ENCODE data around the gene ERF.

Gene ERF

DNA sequence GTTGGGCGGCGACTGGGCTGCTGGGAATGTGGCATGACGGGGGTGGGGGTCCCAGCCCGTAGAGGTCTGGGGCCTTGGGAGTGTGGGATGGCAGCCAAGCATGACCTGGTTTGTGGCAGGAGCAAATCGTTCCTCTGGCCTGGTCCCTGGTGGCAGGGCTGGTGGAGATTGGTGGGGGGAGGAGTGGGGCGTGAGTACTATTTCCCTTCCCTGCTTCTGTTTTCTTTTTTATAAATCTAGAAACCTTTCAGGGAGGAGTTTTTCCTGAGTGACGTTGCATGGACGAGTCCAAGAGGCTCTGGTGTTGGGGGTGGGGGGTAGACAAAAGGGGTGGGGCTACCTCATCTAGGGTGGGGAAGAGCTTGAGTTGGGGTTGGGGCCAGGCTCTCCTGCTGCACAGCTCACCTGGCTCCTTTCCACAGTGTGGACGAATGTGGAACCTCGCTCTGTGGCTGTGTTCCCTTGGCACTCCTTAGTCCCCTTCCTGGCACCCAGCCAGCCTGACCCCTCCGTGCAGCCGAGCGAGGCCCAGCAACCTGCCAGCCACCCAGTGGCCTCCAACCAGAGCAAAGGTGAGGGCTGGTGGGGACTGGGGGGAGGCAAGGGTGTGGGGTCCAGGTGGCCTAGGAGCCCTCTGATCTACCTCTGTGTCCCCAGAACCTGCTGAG lies 31.6 kb upstream of the ERF start:
- DNase-seq = peak in 1 of 2 experiments; percentile 54

DNA sequence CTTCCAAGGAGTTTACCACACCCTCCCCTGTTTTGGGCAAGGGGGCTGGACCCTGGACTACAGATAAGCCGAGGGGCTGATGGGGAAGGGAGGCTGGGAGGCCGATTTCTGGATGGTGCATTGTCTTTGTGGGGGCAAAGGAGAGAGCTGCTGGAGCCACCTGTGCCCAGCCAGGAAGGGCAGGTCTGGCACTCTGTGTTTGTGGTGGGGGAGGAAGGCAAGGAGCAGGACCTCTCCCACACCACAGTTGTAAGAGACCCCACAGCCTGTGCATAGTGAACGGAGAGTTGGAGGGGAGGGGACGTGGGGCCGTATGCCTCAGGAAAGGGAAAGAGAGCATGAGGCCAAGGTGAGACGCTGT lies 31.0 kb upstream of the ERF start:
- DNase-seq = no peak

DNA sequence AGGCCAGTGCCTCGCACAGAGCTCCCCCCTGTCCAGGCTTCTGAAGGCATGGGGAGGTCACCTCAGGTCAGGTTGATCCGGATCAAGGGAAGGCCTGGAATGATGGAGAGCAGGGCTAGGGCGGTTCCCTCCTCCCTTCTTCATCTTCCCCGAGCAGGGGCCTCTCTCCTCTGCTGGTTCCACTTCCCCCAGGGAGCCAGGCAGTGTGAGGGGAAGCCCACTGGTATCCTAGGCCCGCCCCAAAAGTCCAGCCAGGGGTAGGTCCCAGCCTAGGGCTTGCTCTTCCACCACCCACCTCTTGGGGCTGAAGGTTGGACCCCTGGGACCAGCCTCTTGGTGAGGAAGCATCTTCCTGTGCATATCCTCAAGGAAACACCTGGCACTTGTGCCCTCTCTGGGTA lies 30.6 kb upstream of the ERF start:
- no peak for DNase-seq

DNA sequence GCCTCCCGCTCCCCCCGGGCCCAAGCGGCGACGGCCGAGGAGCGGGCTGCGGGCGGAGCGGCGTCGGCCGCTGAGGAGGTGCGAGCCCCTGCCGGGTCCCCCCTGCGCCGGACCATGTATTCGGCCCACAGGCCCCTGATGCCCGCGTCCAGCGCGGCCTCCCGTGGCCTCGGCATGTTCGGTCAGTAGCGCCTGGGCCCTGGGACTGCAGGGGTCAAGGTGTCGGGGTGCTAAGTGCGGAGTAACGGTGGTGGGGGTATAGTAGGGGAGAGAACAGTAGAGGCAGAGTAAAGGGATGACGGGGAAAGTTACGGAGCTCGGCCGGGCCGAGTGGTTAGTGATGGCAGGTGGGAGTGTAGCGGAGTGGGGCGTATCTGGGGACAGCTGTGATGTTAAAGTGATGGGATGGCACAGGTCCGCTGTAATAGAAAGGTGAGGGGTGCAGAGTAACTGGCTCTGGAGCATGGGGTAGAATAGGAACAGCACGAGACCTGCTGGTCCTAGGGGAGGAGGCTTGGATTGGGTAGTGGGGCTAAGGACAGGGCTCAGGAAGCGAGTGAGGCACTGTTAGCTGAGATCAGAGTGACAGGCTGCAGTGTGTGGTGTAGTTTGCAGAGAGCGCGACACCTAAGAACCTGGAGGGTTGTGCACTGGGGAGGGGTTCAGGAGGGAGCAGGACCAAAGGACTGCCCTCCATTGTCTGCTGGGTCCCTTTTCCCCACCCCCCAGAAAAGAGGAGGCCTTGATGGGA lies 29.8 kb upstream of the ERF start:
- DNase-seq = peak in 1 of 2 experiments; percentile 66

DNA sequence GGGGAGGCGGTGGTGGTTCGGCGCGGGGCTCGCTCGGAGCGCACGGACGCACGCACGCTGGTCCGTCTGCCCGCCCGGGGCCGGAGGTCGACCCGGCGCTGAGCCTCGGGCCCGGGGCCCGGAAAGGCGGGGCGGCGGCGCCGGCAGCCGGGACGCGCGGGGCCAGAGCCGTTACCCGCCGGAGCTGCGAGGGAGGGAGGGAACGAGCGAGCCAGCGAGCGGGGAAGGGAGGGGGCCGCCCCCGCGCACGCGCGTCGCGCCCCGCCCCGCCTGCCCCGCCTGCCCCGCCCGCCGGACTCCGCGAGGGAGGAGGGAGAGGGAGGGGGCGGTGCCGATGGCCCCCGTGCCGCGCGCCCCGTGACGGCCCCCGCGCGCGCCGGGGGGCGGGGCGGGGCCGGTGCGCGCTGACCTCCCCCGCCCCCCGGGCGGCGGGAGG lies 29.2 kb upstream of the ERF start:
- peak in 1 of 2 experiments; percentile 92 for DNase-seq

DNA sequence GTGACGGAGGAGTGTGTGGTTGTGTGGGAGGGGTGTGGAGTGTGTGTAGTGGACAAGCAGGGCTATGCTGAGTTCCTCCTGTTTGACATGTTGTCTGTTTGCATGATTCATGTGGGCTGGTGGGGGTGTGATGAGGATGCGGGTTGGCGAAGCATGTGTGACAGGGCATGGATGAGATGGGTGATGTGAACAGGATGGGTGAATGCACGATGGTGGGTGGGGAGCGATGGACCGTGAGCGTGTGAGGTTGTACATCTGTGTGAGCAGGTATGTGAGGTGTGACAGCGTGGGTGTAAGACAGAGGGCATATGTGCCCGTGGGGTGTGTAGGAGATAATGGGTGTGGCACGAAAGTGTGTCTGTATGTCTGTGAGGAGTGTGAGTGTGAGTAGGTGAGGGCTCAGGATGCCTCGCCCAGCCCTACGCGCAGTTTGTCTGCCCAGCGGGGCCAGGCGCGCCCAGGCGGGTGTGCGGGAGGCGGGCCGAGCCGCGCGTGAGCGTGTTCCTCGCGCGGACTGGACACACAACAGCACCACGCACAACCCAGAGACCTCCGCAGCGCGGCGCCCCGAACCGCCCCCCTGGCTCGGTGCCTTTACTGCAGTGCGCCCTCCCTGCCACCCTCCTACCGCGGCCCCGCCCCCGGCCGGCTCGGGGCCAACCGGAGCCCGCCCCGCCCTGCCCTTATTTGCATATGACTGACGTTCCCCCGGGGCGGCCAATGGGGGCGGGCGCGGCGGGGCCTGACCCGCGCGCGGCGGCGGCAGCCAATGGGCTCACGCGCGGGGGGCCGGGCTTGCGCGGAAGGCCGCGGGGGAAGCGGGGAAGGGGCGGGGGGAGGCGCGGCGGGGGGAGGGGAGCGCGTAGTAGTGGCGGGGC lies 28.5 kb upstream of the ERF start:
- DNase-seq = peak; percentile 70 to 98

DNA sequence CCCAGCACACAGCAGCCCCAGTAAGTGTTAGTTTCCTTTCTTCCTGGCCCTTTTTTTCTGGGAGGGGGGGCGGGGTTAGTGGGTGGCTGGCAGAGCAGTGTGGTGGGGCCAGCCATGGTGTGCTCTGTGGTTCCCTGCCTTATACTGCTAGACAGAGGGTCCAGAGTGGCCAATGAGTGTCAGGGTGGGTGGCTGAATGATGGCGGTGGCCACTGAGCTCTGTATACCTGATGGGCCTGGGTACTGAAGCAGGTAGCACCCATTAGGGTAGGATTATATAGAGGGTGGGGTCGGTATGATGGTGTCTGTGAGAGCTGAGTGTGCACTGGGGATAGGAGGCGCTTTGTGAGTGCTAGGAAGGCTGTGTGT lies 27.9 kb upstream of the ERF start:
- DNase-seq = no peak

DNA sequence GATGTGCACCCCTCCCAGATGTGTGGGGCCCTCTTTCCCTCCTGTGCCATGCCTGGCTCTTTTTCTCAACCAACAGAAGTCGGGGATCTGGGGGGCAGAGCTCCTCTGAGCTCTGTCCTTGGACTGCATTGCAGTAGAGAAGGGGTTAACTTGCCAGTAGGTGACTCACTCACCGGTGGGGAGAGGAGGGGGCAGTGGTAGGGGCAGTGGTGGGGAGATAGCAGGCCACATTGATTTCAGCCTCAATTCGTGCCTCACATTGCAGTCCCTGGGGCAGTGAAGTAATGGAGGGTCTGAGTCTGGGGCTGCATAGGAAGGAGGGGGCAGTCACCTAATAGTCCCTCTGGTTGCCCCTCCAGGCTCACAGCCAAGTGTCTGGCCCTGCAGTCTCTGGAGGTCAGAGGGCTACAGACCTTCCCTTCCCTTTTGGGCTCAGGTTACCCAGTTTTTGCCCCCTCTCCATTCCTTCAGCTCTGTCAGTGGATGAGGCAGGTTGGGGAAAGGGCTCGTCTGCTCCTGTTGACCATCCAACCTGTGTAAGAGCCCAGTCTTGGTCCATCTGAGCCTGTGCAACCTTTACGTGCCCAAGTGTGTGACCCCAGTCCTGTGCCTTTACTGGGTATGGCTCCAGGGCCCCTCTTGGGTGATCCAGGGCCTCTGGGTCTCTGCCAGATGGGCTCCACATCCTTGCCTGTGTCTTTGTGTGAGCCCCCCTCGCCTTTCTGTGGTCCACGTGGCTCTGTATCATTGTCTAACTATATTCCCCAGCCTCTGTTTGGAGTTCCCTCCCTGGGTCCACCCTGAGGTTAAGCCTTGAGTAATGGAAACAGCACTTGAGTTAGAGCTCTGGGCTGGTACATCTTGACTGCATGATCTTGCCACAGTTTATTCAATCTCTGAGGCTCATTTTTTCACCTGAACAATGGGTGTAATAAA lies 27.2 kb upstream of the ERF start:
- DNase-seq = no peak

DNA sequence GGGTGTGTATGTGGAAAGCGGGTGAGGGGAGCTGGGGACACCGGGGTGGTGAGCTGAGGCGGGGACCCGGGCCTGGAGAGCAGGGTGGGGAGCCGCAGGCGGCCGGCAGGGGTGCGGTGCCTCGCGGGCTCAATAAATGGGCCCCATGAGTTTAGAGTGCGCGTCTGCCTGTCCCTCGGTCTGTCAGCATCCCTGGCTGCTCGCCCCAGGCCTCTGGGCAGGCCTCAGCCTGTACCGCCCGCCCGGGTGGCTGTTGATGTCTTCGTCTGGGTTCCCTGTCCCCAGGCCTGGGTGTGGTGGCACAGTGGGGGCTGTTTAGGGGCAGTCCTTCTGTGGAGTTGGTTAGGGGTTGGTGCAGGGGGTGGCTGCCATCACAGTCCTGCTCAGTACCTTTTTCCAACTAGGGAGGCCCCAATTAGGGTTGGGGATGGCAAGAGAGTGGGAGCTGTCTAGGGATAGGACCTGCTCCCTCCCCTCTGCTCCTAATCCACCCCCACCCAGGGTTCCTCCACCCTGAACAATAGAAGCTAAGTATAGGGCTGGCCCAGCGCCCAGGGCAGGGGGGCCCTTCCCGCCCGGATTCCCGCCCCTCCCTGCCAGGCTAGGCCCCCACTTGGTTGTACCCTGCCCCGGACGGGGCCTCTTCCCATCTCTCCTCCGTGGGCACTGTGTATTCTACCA lies 26.4 kb upstream of the ERF start:
- peak; percentile 46 to 76 for DNase-seq

DNA sequence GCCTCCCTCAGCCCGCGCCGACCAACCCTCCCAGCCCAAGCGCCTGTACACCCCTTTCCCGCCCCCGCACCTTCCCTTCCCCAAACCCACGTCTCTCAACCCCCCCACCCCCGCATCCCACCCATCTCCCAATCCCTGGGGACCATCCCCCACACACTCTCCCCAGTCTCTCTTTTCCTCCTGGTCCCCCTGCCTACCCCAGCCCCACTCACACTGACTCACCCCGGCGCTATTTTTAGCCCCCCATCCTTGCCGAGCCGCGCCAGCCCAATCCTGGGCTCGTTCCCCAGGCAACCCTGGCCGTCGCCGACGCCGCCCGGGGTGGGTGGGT lies 25.9 kb upstream of the ERF start:
- DNase-seq = no peak

DNA sequence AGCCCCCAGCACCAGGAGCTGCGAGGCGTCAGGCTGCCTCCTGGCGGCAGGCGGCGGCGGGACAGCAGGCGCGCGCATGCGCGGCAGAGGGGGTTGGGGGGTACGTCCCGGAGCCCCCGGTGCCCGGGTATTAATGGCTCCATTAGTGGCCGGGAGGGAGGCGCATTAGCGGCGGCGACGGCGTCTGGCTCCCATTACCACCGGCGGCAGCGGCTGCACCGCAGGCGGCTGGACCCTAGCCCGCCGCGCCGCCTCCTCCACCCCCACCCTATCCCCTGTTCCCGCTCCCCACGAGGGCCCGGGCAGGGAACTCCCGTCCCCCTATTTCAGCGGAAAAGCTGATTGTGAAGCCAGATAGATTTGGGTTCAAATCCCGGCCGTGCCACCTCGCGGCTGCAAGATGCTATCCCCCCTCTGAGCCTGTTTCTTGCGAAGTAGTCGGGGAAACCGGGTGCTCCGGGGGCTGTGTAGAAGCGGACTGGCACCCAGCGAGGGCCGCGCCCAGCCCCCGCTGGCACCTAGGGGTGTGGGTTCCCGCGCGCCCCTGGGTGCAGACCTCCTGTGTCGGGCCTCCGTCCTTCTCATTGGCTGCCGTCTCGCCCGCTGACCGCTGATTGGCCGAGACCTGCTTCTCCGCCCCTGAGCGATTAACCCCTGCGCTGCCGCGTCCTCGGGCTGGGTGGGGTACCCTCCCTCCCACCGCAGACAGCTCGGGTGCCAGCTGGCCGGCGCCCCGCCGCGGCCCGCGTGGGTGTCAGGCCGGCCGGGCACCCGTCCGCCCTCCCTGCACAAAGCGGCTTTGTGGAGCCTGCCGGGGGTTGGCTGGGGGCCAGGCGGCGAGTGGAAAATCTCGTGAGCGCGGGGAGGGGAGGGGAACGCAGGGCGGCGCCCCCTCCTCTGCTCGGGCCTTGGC lies 25.2 kb upstream of the ERF start:
- DNase-seq = peak; percentile 89 to 98

DNA sequence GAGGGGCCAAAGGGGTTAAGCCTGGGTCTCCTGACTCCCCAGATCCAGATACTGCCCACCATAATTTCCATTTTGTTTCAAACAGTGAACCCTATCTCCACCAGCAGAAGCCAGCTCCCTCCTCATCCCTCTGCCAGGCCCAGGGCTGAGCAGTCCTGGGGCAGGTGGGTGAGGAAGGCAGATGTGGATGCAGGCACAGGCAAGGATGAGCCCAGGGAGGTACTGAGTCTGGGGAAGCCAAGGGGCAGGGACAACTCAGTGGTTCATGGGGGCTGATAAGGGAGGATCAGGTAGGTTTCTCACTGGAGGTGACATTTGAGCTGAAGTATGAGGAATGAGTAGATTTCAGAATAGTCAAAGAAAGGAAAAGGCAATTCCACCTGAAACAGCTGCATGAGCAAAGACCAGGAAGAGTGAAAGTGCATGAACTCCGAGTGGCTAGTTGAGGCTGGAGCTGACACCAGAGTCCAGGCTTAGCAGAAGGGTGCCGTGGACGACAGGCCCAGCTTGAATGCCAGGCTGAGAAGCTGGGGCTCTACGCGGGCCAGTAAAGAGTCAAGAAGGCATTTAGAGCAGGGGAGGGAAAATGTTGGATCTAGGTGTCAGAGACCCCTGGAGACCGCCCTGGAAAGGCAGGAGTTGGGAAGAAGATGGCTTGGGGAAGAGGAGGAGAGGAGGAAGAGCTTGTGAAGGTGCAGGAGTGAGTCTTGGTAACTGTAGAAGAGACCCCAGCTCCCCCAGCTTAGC lies 24.4 kb upstream of the ERF start:
- peak in 1 of 2 experiments; percentile 72 for DNase-seq

DNA sequence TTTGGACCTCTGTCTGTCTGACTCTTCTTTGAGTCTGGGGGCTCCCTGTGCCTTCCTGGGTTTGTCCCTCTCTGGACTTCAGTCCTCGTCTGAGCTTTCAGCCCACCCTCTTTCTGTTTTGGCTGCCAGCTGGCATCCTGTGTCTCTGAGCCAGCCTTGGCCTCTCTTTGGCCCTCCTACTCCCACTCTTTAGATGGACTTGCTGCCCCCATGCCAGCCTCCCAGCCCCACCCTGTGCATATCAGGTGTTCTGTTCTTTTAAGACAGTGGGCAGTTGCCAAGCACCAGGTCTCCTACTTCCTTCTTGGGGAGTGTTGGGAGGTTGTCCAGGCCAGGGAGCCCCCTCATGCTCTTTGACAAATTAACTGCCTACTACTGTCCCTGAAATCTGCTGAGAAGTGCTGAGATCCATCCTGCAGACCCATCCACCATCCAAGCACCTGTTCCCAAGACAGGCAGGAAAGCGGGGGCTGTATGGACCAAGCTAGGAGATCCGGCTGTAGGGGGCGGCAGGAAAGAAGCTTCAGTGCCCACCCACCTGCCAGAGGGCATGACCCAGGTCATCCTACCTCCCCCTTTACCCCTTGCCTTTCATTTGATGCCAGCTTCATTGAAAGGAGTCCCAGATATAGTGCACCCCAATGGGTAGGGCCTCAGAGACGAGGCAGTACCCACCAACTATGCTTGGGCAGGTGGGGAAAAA lies 23.7 kb upstream of the ERF start:
- DNase-seq = no peak

DNA sequence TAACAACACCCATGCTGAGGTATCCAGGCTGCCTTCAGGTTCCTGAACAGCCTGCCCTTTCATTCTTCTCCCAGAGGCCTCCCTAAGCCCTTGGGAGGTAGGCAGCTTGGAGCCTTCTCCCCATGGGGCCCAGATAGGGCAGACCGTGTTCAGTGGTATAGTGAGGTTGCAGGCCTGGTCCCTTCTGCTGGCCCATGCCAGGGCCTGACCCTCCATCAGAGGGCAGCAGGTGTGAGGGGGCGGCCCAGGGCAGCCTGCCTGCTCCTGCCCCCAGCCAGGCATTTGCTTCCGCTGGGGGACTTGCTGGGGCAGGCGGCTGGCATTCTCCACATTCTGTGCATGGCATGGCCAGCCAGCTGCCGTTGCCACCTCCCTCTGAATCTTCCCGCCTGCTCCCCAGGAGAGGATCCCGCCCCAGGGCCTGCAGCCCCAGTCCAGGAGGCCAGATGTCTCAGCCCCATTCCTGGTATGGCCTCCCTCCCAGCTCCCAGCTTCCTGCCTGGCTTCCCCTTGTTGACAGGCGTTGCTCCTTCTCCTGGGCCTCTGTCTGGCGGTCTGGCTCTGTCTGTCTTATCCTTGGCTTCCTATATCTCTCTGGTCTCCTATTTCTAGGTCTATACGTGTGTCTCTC lies 23.0 kb upstream of the ERF start:
- DNase-seq = no peak

DNA sequence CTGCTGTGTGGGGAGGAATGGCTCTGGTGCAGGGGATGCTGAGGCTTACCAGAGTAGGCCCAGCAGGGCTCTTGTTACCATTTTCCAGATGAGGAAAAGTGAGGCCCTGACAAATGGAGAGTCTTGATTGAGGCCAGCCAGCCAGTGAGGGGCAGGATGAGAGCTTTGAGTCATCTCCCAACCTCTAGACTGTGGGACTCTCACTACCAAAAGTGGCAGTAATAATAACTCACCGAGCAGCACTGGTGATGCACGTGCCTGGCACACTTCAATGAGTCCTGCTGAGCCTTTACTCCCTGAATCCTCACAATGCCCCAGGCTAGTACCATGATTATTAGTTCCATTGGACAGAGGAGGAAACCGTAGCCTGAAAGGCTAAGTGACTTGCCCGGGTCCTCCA lies 21.9 kb upstream of the ERF start:
- no peak for DNase-seq

DNA sequence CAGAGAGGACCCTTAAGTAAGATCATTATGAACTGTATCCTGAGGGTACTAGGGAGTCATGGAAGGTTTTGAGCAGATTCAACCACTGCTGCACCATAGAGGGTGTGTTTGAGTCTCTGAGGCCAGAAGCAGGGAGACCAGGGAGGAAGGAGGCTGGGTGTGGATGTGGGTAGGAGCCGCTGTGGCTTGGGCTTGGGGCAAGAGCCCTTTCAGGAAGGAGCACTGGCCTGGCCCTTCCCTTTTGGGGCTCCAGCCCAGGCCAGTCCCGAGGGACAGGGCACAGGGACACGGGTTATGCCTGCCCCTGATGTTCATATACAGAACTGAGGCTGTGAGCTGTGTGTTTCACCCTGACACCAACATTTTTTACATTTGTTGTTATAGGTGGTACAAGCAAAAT lies 21.4 kb upstream of the ERF start:
- no peak for DNase-seq

DNA sequence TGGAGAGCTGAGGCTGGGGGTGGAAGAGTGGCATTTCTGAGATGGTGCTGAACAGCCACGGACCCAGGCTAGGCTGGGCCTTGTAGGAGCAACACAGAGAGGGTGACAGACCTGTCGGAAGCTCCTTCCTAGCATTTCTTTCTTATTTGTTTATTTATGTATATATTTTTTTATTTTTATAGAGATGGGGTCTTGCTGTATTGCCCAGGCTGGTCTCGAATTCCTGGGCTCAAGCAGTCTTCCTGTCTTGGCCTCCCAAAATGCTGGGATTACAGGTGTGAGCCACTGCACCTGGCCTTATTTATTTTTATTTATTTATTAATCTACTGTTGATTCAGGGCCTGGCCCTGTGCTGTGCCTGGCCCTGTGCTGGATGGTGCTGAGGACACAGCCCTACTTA lies 20.6 kb upstream of the ERF start:
- no peak for DNase-seq

DNA sequence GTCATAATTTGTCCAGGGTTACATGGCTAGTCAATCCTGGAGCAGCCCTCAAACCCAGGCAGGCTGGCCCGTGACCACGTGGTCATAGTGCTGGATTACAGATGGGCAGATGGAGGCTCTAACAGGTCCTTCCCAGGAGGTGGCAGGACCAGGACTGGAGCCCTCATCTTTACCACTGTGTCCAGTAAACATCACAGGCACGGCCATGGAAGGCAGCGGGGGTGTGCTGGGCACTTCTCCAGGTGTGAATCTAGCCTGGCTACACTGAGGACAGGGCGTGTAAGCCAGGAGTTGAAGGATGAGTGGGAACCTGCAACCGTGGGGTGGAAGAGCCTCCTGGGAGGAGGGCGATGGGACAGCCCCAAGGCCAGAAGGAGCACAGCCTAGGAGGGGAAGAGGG lies 20.2 kb upstream of the ERF start:
- DNase-seq = no peak

DNA sequence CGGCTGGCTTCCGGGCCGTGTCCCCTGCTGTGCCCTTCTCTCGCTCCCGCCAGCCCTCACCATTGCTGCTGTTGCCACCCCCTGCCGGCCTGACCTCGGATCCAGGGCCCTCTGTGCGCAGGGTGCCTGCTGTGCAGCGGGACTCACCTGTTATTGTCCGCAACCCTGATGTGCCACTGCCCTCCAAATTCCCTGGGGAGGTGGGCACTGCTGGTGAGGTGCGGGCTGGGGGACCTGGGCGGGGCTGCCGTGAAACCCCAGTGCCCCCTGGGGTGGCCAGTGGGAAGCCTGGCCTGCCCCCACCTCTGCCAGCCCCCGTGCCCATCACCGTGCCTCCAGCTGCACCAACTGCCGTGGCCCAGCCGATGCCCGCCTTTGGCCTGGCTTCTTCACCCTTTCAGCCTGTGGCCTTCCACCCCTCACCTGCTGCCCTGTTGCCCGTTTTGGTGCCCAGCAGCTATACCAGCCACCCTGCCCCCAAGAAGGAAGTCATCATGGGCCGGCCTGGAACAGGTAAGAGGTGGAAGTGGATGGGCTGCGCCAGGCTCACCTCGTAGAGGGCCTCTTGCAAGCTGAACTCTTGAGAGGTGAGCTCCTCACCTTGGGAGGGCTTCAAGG lies 19.2 kb upstream of the ERF start:
- DNase-seq = no peak

Measured in NCI-H526 (cell line).